ENCODE results near the gene PIGV. TPM values are rescaled to one million over a fixed set of nuclear protein-coding genes. Genes with fewer than 3 reads are reported as not detected.

Gene PIGV
- total RNA-seq: 10 to 100 TPM; 10.3 to 24.0 (median 20.3) TPM
- 20.1 TPM for total RNA-seq (2013)
- total RNA-seq: 13.3 to 35.8 (median 20.7) reads per million in 29 experiments

GRCh38 chr1:26787706-26788514 lies at the start of gene PIGV:
TSS of gene PIGV (plus strand) at chr1:26787950. CDS start at chr1:26790816, 2,866 bp downstream.
- ChIA-PET CTCF (interaction anchor here (0.5 to 6.3 kb wide), 19 partner anchors 9 to 316 kb away, joined by 3 to 156 read pairs (median 6); partner anchors contain the start of gene HMGN2 (in 1 of the 2)), POLR2A (interaction anchor here in 1 of 2 donors (0.5 to 2.3 kb wide), 4 partner anchors 89 to 223 kb away, joined by 3 to 7 read pairs (median 4); no protein-coding TSS in a partner anchor)
- peak; percentile 68 to 93 (median 83) for DNase-seq
- Mint-ChIP-seq H3K4me3 (peak within 1 kb of the TSS; percentile 86 to 100 (median 98)), H3K27me3 (no peaks in the 10 kb centered on the region), H3K27ac (peak within 1 kb of the TSS; percentile 99 to 100), H3K9me3 (no peaks in the 10 kb centered on the region), H3K36me3 (peaks cover 9% of the 10 kb centered on the region), H3K4me1 (peaks cover 71 to 79% (median 73%) of the 10 kb centered on the region in 3 donors)
- peak; percentile 75 to 80 (median 78) for ATAC-seq (replicated peaks in 1 of 4)
- peaks cover 0 to 13% of the 10 kb centered on the region in 2 donors for H3K36me3 ChIP-seq (ENCODE audit: control insufficient read depth in 2 of 2, extremely low read depth in 1 of 2, insufficient read depth in 1 of 2, low read length in 1 of 2)
- peak within 1 kb of the TSS; percentile 97 for H3K27ac ChIP-seq (ENCODE audit: low read length)
- H3K4me3 ChIP-seq (ENCODE audit: control insufficient read depth in 1 of 2, extremely low read depth in 1 of 2, low read length in 1 of 2): peak within 1 kb of the TSS; percentile 82 to 98
- H3K4me1 ChIP-seq (ENCODE audit: control insufficient read depth in 1 of 2, extremely low read depth in 1 of 2, insufficient read depth in 2 of 2, low read length in 2 of 2): peaks cover 23 to 65% of the 10 kb centered on the region in 2 experiments
- no peaks in the 10 kb centered on the region for H3K27me3 ChIP-seq (replicated peaks in 1 of 2; ENCODE audit: control insufficient read depth in 2 of 2, extremely low read depth in 1 of 2, insufficient read depth in 2 of 2, low read length in 1 of 2)
- WGBS (ENCODE audit: insufficient coverage): under 1% methylated on average over 46 of the region's 63 CpGs
- H3K9me3 ChIP-seq: no peaks in the 10 kb centered on the region

DNA sequence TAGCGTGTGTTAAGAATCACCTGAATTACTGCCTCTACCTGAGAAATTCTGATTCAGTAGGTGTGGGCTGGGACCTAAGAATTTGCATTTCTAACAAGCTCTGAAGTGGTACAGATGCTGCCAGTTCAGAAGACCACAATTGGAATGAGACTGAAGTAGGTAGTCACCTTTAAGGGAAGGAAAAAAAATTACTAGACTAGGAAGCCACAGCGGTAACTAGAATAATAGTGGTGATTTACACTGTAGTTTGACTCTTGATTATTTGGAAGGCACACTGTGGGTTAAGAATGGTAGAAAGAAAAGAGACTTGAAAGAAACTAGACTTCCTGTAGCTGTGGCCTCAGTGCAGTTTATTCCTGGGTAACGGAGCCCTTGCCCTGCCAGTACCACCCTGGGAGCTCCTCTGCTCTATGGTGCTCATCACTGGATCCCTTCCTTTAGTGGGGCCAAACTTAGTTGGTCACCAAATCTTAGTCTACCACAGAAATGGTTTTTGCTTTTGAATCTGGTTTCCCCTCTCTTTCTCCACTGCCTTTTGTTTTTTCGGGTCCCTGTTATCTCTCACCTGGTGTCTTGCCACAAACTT lies 48.3 kb upstream of the PIGV start:
- peak; percentile 22 to 36 (median 30) for ATAC-seq (replicated peaks in 1 of 4)
- Mint-ChIP-seq H3K4me1 (peaks cover 68 to 74% (median 72%) of the 10 kb centered on the region in 3 donors), H3K27ac (peak overlapping the region; percentile 88 to 94), H3K27me3 (no peaks in the 10 kb centered on the region), H3K4me3 (peak overlapping the region; percentile 14 to 57 (median 51)), H3K9me3 (no peaks in the 10 kb centered on the region), H3K36me3 (peaks cover 32% of the 10 kb centered on the region)
- Histone ChIP-seq H3K4me1 (ENCODE audit: control insufficient read depth in 1 of 2, extremely low read depth in 1 of 2, insufficient read depth in 2 of 2, low read length in 2 of 2) (peaks cover 55 to 57% of the 10 kb centered on the region in 2 experiments), H3K36me3 (ENCODE audit: control insufficient read depth in 2 of 2, extremely low read depth in 1 of 2, insufficient read depth in 1 of 2, low read length in 1 of 2) (peaks cover 4 to 52% of the 10 kb centered on the region in 2 donors), H3K27ac (ENCODE audit: low read length) (peak overlapping the region; percentile 69), H3K4me3 (ENCODE audit: control insufficient read depth in 1 of 2, extremely low read depth in 1 of 2, low read length in 1 of 2) (peak overlapping the region in 1 of 2 donors; percentile 40), H3K27me3 (replicated peaks in 1 of 2; ENCODE audit: control insufficient read depth in 2 of 2, extremely low read depth in 1 of 2, insufficient read depth in 2 of 2, low read length in 1 of 2) (no peaks in the 10 kb centered on the region), H3K9me3 (no peaks in the 10 kb centered on the region)
- 0% methylated on average over 2 of the region's 4 CpGs for WGBS (ENCODE audit: insufficient coverage)
- POLR2A ChIA-PET: interaction anchor here (0.5 to 1.0 kb wide), 5 partner anchors 11 to 121 kb away, joined by 3 to 7 read pairs (median 5); no protein-coding TSS in a partner anchor
- DNase-seq: peak in 3 of 35 experiments; percentile 3 to 39 (median 17)
- CTCF ChIA-PET: interaction anchor here in 1 of 2 donors (1.0 to 1.5 kb wide), 2 partner anchors 15 to 41 kb away, joined by 3 to 4 read pairs; no protein-coding TSS in a partner anchor

DNA sequence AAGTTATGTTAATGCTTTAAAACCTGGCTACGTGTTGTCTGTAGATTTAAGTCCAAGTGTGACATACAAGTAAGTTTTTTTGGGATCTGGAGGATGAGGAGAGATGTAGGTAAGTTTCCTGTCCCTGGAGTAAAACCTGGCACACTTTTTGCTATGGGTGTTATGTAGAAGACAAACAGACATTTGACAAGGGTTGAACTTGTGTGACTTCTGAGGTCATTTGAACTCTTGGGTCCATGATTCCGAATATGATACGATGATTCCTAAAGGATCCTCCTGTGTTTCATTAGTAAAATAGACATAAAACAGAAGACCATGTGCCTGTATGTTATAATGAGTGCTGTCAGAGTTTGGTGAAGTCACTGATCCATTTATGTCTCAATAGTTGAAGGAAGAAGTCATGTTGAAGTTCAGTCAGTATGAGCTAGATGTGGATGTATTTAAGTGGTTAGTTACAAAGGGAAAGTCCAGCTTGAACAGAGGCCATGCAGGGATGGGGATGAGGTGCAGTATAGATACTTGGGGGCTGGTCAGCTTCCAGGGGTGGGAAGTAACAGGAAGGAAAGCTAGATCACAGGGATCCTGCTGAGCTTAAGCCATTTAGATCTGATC lies 47.6 kb upstream of the PIGV start:
- H3K9me3 Mint-ChIP-seq: no peaks in the 10 kb centered on the region
- no peak for ATAC-seq (replicated peaks in 1 of 4)
- H3K4me1 Mint-ChIP-seq: peaks cover 70 to 77% (median 75%) of the 10 kb centered on the region in 3 donors
- H3K27ac Mint-ChIP-seq: peak overlapping the region; percentile 88 to 94
- peak overlapping the region in 2 of 3 donors; percentile 14 to 51 for H3K4me3 Mint-ChIP-seq
- Histone ChIP-seq H3K4me1 (ENCODE audit: control insufficient read depth in 1 of 2, extremely low read depth in 1 of 2, insufficient read depth in 2 of 2, low read length in 2 of 2) (peaks cover 60% of the 10 kb centered on the region in 2 experiments), H3K36me3 (ENCODE audit: control insufficient read depth in 2 of 2, extremely low read depth in 1 of 2, insufficient read depth in 1 of 2, low read length in 1 of 2) (peaks cover 4 to 46% of the 10 kb centered on the region in 2 donors), H3K4me3 (ENCODE audit: control insufficient read depth in 1 of 2, extremely low read depth in 1 of 2, low read length in 1 of 2) (peak overlapping the region in 1 of 2 donors; percentile 40), H3K9me3 (no peaks in the 10 kb centered on the region), H3K27ac (ENCODE audit: low read length) (peak overlapping the region; percentile 69), H3K27me3 (replicated peaks in 1 of 2; ENCODE audit: control insufficient read depth in 2 of 2, extremely low read depth in 1 of 2, insufficient read depth in 2 of 2, low read length in 1 of 2) (no peaks in the 10 kb centered on the region)
- peaks cover 30% of the 10 kb centered on the region for H3K36me3 Mint-ChIP-seq
- DNase-seq: no peak
- POLR2A ChIA-PET: interaction anchor here (0.6 to 1.0 kb wide), 5 partner anchors 10 to 125 kb away, joined by 3 to 7 read pairs (median 3); no protein-coding TSS in a partner anchor
- CTCF ChIA-PET: interaction anchor here in 1 of 2 donors (0.6 to 1.5 kb wide), 3 partner anchors 10 to 19 kb away, joined by 3 to 4 read pairs (median 4); no protein-coding TSS in a partner anchor
- H3K27me3 Mint-ChIP-seq: no peaks in the 10 kb centered on the region
- 94% methylated on average over 3 of the region's 3 CpGs for WGBS (ENCODE audit: insufficient coverage)

GRCh38 chr1:26740952-26741351 lies 46.8 kb upstream of the PIGV start:
- Histone ChIP-seq H3K4me3 (ENCODE audit: control insufficient read depth in 1 of 2, extremely low read depth in 1 of 2, low read length in 1 of 2) (no peak overlapping the region), H3K9me3 (no peaks in the 10 kb centered on the region), H3K27me3 (replicated peaks in 1 of 2; ENCODE audit: control insufficient read depth in 2 of 2, extremely low read depth in 1 of 2, insufficient read depth in 2 of 2, low read length in 1 of 2) (no peaks in the 10 kb centered on the region), H3K27ac (ENCODE audit: low read length) (peak overlapping the region; percentile 69), H3K4me1 (ENCODE audit: control insufficient read depth in 1 of 2, extremely low read depth in 1 of 2, insufficient read depth in 2 of 2, low read length in 2 of 2) (peaks cover 60 to 64% of the 10 kb centered on the region in 2 experiments), H3K36me3 (ENCODE audit: control insufficient read depth in 2 of 2, extremely low read depth in 1 of 2, insufficient read depth in 1 of 2, low read length in 1 of 2) (peaks cover 0 to 42% of the 10 kb centered on the region in 2 donors)
- Mint-ChIP-seq H3K9me3 (no peaks in the 10 kb centered on the region), H3K27me3 (no peaks in the 10 kb centered on the region), H3K4me3 (no peak overlapping the region), H3K36me3 (peaks cover 26% of the 10 kb centered on the region), H3K4me1 (peaks cover 69 to 81% (median 78%) of the 10 kb centered on the region in 3 donors), H3K27ac (peak overlapping the region; percentile 88 to 94)
- POLR2A ChIA-PET: interaction anchor here in 1 of 2 donors (0.6 to 0.8 kb wide), 3 partner anchors 9 to 135 kb away, joined by 3 to 4 read pairs (median 3); no protein-coding TSS in a partner anchor
- ATAC-seq (replicated peaks in 1 of 4) (no peak), DNase-seq (no peak)
- WGBS (ENCODE audit: insufficient coverage): 95% methylated on average over 4 of the region's 5 CpGs
- CTCF ChIA-PET: no interaction called here

DNA sequence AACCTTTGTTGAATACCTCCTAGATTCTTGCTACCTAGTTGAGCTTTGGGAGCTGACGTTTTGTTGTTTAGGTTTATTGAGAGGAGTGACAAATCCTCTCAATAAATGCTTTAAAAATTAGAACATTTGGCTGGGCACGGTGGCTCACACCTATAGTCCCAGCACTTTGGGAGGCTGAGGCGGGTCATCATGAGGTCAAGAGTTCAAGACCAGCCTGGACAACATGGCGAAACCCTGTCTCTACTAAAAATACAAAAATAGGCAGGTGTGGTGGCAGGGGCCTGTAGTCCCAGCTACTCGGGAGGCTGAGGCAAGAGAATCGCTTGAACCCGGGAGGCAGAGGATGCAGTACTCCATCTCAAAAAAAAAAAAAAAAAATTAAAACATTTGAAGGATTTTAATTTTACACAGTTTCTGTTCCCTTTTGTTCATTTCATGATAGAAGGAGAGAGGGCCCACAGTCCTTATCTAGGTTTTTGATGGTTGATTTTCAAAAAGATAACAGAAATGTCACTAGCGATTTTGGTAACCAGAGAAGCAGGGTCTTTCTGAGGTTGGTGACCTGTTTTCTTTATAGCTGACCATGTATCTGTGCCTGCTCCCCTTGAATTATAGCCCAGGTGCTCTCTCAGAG lies 44.2 kb upstream of the PIGV start:
- ChIA-PET CTCF (interaction anchor here in 1 of 2 donors (0.6 to 6.4 kb wide), 5 partner anchors 45 to 78 kb away, joined by 3 to 28 read pairs (median 5); partner anchors contain the start of gene PIGV), POLR2A (interaction anchor here (0.6 to 1.1 kb wide), 3 partner anchors 45 to 1102 kb away, joined by 3 to 5 read pairs (median 4); no protein-coding TSS in a partner anchor)
- peaks cover 62 to 79% of the 10 kb centered on the region in 2 experiments for H3K4me1 ChIP-seq (ENCODE audit: control insufficient read depth in 1 of 2, extremely low read depth in 1 of 2, insufficient read depth in 2 of 2, low read length in 2 of 2)
- Mint-ChIP-seq H3K27me3 (no peaks in the 10 kb centered on the region), H3K27ac (peak overlapping the region; percentile 89 to 94), H3K36me3 (peaks cover 41% of the 10 kb centered on the region), H3K9me3 (no peaks in the 10 kb centered on the region), H3K4me3 (peak overlapping the region; percentile 46 to 62 (median 52)), H3K4me1 (peaks cover 84 to 94% (median 91%) of the 10 kb centered on the region in 3 donors)
- H3K4me3 ChIP-seq (ENCODE audit: control insufficient read depth in 1 of 2, extremely low read depth in 1 of 2, low read length in 1 of 2): no peak overlapping the region
- no peaks in the 10 kb centered on the region for H3K27me3 ChIP-seq (replicated peaks in 1 of 2; ENCODE audit: control insufficient read depth in 2 of 2, extremely low read depth in 1 of 2, insufficient read depth in 2 of 2, low read length in 1 of 2)
- no peak for DNase-seq
- H3K27ac ChIP-seq (ENCODE audit: low read length): peak overlapping the region; percentile 90
- H3K36me3 ChIP-seq (ENCODE audit: control insufficient read depth in 2 of 2, extremely low read depth in 1 of 2, insufficient read depth in 1 of 2, low read length in 1 of 2): peaks cover 0 to 40% of the 10 kb centered on the region in 2 donors
- no peaks in the 10 kb centered on the region for H3K9me3 ChIP-seq
- peak in 1 of 4 experiments; percentile 1 for ATAC-seq (replicated peaks in 1 of 4)
- no CpG with 5 or more reads among the region's 8 CpGs for WGBS (ENCODE audit: insufficient coverage)
